H9 (cell line): ENCODE data around the gene RAPSN. TPM values are rescaled to one million over a fixed set of nuclear protein-coding genes. Genes with fewer than 3 reads are reported as not detected.

Source experiments
- DNase-seq: peaks from one replicate; pipeline ENCODE4 v3.0.0-alpha.2; 2017
- H2AFZ ChIP-seq: one replicate; pipeline ENCODE4 v1.6.1; 2013; ENCODE audit warnings: mild to moderate bottlenecking, low read length, control low read depth, moderate library complexity
- H2AK5ac ChIP-seq: 2 replicates; pipeline ENCODE4 v1.6.1; 2013; ENCODE audit warnings: low read length, control low read depth, mixed read lengths; ENCODE audit not compliant: insufficient read length
- H2BK120ac ChIP-seq: one replicate; pipeline ENCODE4 v1.6.1; 2013; ENCODE audit warnings: low read depth, mild to moderate bottlenecking, low read length, control low read depth, inconsistent platforms; ENCODE audit not compliant: poor library complexity, severe bottlenecking
- H2BK12ac ChIP-seq: 2 replicates; pipeline ENCODE4 v1.6.1; 2013; ENCODE audit warnings: low read length, control low read depth, mixed read lengths, low read depth; ENCODE audit not compliant: insufficient read length
- H2BK15ac ChIP-seq: 2 replicates; pipeline ENCODE4 v1.6.1; 2013; ENCODE audit warnings: low read depth, low read length, control low read depth
- H2BK20ac ChIP-seq: one replicate; pipeline ENCODE4 v1.6.1; 2013; ENCODE audit warnings: low read depth, mild to moderate bottlenecking, low read length, control low read depth, inconsistent platforms; ENCODE audit not compliant: poor library complexity, severe bottlenecking
- H2BK5ac ChIP-seq: 2 replicates; pipeline ENCODE4 v1.6.1; 2013; ENCODE audit warnings: low read length, control low read depth, mixed read lengths; ENCODE audit not compliant: insufficient read length
- H3K14ac ChIP-seq: 2 replicates; pipeline ENCODE4 v1.6.1; 2013; ENCODE audit warnings: low read length, control low read depth; ENCODE audit not compliant: insufficient read depth
- H3K18ac ChIP-seq: 2 replicates; pipeline ENCODE4 v1.6.1; 2013; ENCODE audit warnings: low read depth, mild to moderate bottlenecking, mixed read lengths, low read length, control low read depth; ENCODE audit not compliant: insufficient read length
- H3K23ac ChIP-seq: 2 replicates; pipeline ENCODE4 v1.6.1; 2013; ENCODE audit warnings: low read length, control low read depth, mixed read lengths, low read depth; ENCODE audit not compliant: insufficient read length
- H3K23me2 ChIP-seq: 2 replicates; pipeline ENCODE4 v1.6.1; 2013; ENCODE audit warnings: low read depth, mild to moderate bottlenecking, mixed read lengths, low read length, control low read depth; ENCODE audit not compliant: insufficient read length, poor library complexity, severe bottlenecking
- H3K27ac ChIP-seq: 2 replicates; pipeline ENCODE4 v1.5.1; 2013; ENCODE audit warnings: low read length, control low read depth, mixed read lengths, low read depth; ENCODE audit not compliant: insufficient read length
- H3K27me3 ChIP-seq: 2 replicates; pipeline ENCODE4 v1.6.1; 2013; ENCODE audit warnings: low read length, control low read depth, inconsistent platforms; ENCODE audit not compliant: insufficient read depth
- H3K4ac ChIP-seq: 2 replicates; pipeline ENCODE4 v1.6.1; 2013; ENCODE audit warnings: low read depth, mild to moderate bottlenecking, control low read depth, inconsistent platforms, low read length, moderate library complexity
- H3K4me1 ChIP-seq: 2 replicates; pipeline ENCODE4 v1.6.1; 2013; ENCODE audit warnings: low read length, control low read depth, inconsistent platforms; ENCODE audit not compliant: insufficient read depth
- H3K4me2 ChIP-seq: 2 replicates; pipeline ENCODE4 v1.6.1; 2013; ENCODE audit warnings: low read length, control low read depth, mixed read lengths; ENCODE audit not compliant: insufficient read length, insufficient read depth
- H3K56ac ChIP-seq: 2 replicates; pipeline ENCODE4 v1.6.1; 2013; ENCODE audit warnings: low read depth, mild to moderate bottlenecking, mixed read lengths, low read length, control low read depth; ENCODE audit not compliant: insufficient read length
- H3K79me1 ChIP-seq: 2 replicates; pipeline ENCODE4 v1.6.1; 2013; ENCODE audit warnings: low read depth, mild to moderate bottlenecking, moderate library complexity, low read length, control low read depth, inconsistent platforms; ENCODE audit not compliant: insufficient read depth, poor library complexity, severe bottlenecking
- H3K79me2 ChIP-seq: 2 replicates; pipeline ENCODE4 v1.6.1; 2013; ENCODE audit warnings: low read length, control low read depth, inconsistent platforms; ENCODE audit not compliant: insufficient read depth
- H3K9ac ChIP-seq: 2 replicates; pipeline ENCODE4 v1.6.1; 2013; ENCODE audit warnings: low read length, control low read depth, mixed read lengths; ENCODE audit not compliant: insufficient read length; ENCODE audit errors: extremely low read depth
- H3K9me3 ChIP-seq: one replicate; pipeline ENCODE4 v1.6.1; 2013; ENCODE audit warnings: low read depth, low read length, inconsistent platforms; ENCODE audit not compliant: control insufficient read depth
- H3T11ph ChIP-seq: one replicate; pipeline ENCODE4 v1.6.1; 2013; ENCODE audit warnings: mild to moderate bottlenecking, low read length, control low read depth, inconsistent platforms
- H4K20me1 ChIP-seq: one replicate; pipeline ENCODE4 v1.6.1; 2013; ENCODE audit not compliant: control insufficient read depth, insufficient read length, insufficient read depth
- H4K5ac ChIP-seq: 2 replicates; pipeline ENCODE4 v1.6.1; 2013; ENCODE audit warnings: low read depth, mild to moderate bottlenecking, mixed read lengths, low read length, control low read depth; ENCODE audit not compliant: insufficient read length
- H4K8ac ChIP-seq: replicated peaks from 2 replicates; pipeline ENCODE4 v1.6.1; 2013; ENCODE audit warnings: low read length, control low read depth, mixed read lengths, low read depth; ENCODE audit not compliant: insufficient read length
- H4K91ac ChIP-seq: 2 replicates; pipeline ENCODE4 v1.6.1; 2013; ENCODE audit warnings: low read depth, mild to moderate bottlenecking, moderate library complexity, mixed read lengths, low read length, control low read depth; ENCODE audit not compliant: insufficient read length
- H3K27ac Mint-ChIP-seq, 3 experiments: 2 replicates in 2 of 3; 3 replicates in 1 of 3; pipeline ENCODE4 v1.8.0; 2020 to 2021; ENCODE audit warnings: mixed read lengths in 3 of 3, mild to moderate bottlenecking in 1 of 3, moderate library complexity in 1 of 3
- H3K27me3 Mint-ChIP-seq: 2 replicates; pipeline ENCODE4 v1.8.0; 2021; ENCODE audit warnings: low read depth, mild to moderate bottlenecking, moderate library complexity, mixed read lengths
- H3K36me3 Mint-ChIP-seq, 3 experiments: 2 replicates in 2 of 3; 3 replicates in 1 of 3; pipeline ENCODE4 v1.8.0; 2020 to 2021; ENCODE audit warnings: low read depth in 3 of 3, mixed read lengths in 3 of 3; ENCODE audit not compliant: insufficient read depth in 1 of 3
- H3K4me1 Mint-ChIP-seq, 2 experiments: 2 replicates each; pipeline ENCODE4 v1.8.0; 2020; ENCODE audit warnings: mixed read lengths in 2 of 2
- H3K4me3 Mint-ChIP-seq, 2 experiments: 2 replicates in 1 of 2; 3 replicates in 1 of 2; pipeline ENCODE4 v1.8.0; 2020 to 2021; ENCODE audit warnings: mild to moderate bottlenecking in 2 of 2, mixed read lengths in 2 of 2, moderate library complexity in 1 of 2
- H3K9me3 Mint-ChIP-seq, 2 experiments: 2 replicates in 1 of 2; 3 replicates in 1 of 2; pipeline ENCODE4 v1.8.0; 2020; ENCODE audit warnings: mild to moderate bottlenecking in 2 of 2, mixed read lengths in 2 of 2, moderate library complexity in 1 of 2
- WGBS: extraction: QIAGEN DNeasy Blood & Tissue Kit; methylation state at CpG from one replicate; pipeline ENCODE4 v1.1.7; 2013; ENCODE audit warnings: missing lambda C conversion rate, low lambda C conversion rate, mixed read lengths; ENCODE audit not compliant: insufficient read length; ENCODE audit errors: extremely low coverage; 5-methylcytosine and 5-hydroxymethylcytosine counted together
- total RNA-seq: library from RNA; stranded (reverse); gene quantifications from 2 replicates; pipeline ENCODE4 v1.2.1, GENCODE V29; 2021
- TF ChIP-seq, protein P1 (sequence below): fragments of 200-600 bp; sonication (generic); conservative IDR thresholded peaks from 3 replicates; pipeline ENCODE4 v1.8.0; 2021; ENCODE audit warnings: antibody characterized with exemption, mild to moderate bottlenecking

RAPSN gene
- total RNA-seq, 1 experiment from 2014 or later: 0.48 TPM

DNA sequence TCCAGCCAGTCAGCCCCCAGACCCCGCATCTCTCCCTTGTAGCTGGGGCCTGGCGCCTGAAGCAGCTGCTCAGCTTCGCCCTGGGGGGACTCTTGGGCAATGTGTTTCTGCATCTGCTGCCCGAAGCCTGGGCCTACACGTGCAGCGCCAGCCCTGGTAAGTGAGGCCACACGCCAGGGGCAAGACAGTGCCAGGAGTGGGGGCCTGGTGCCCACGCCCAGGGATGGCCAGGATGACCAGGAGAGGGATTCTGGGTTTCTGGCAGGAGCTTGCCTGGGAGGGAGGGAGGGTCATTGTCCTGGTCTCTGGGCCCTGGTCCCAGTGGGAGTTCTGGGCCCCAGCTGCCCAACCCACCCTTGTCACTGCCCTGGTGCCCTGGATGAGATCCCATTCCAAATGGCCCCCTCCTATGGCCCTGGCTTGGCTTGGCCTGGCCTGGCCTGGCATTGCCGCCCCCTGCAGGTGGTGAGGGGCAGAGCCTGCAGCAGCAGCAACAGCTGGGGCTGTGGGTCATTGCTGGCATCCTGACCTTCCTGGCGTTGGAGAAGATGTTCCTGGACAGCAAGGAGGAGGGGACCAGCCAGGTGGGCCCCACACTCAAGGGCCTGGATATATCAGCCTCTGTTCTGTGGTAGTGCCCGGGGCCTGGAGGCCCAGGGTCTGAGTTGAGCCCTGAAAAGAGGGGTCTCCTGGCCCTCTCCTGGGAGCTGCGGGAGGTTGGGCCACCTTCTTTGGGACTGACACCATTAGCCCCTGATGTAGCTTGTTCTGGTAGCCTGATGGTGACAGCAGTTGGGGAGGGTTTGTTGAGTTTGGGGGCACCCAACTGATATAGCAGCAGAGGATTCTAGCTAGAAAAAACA is 36.8 kb downstream of the RAPSN start:
- Histone ChIP-seq H2BK12ac (no peak overlapping the region), H3K14ac (no peak overlapping the region), H3K4me1 (0 out of 2 replicates have a peak, but pooled peaks cover 2% of the 10 kb centered on the region), H3K9me3 (no peaks in the 10 kb centered on the region), H2AK5ac (no peak overlapping the region), H2BK15ac (no peak overlapping the region), H3K23me2 (peaks cover 15% of the 10 kb centered on the region), H3K27me3 (no peaks in the 10 kb centered on the region), H2AFZ (no peak overlapping the region), H3K9ac (no peak overlapping the region), H2BK20ac (no peak overlapping the region), H3K4me2 (no peak overlapping the region), H3K56ac (no peak overlapping the region), H4K20me1 (no peaks in the 10 kb centered on the region), H3K79me1 (no peaks in the 10 kb centered on the region), H2BK120ac (no peak overlapping the region), H4K8ac (no peak overlapping the region), H3K18ac (no peak overlapping the region), H4K5ac (no peak overlapping the region), H3K4ac (no peak overlapping the region), H3K79me2 (no peaks in the 10 kb centered on the region), H2BK5ac (no peak overlapping the region), H4K91ac (no peak overlapping the region), H3K23ac (no peak overlapping the region), H3T11ph (no peak overlapping the region), H3K27ac (no peak overlapping the region)
- Mint-ChIP-seq H3K27me3 (no peaks in the 10 kb centered on the region), H3K4me1 (peaks cover 13 to 20% of the 10 kb centered on the region in 2 experiments), H3K36me3 (peaks cover 12 to 22% (median 17%) of the 10 kb centered on the region in 3 experiments), H3K27ac (no peak overlapping the region), H3K9me3 (no peaks in the 10 kb centered on the region; a peak in 1 of 5 replicates), H3K4me3 (no peak overlapping the region)
- TF ChIP-seq, protein P1, sequence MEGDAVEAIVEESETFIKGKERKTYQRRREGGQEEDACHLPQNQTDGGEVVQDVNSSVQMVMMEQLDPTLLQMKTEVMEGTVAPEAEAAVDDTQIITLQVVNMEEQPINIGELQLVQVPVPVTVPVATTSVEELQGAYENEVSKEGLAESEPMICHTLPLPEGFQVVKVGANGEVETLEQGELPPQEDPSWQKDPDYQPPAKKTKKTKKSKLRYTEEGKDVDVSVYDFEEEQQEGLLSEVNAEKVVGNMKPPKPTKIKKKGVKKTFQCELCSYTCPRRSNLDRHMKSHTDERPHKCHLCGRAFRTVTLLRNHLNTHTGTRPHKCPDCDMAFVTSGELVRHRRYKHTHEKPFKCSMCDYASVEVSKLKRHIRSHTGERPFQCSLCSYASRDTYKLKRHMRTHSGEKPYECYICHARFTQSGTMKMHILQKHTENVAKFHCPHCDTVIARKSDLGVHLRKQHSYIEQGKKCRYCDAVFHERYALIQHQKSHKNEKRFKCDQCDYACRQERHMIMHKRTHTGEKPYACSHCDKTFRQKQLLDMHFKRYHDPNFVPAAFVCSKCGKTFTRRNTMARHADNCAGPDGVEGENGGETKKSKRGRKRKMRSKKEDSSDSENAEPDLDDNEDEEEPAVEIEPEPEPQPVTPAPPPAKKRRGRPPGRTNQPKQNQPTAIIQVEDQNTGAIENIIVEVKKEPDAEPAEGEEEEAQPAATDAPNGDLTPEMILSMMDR: peak; percentile 94
- DNase-seq: peak; percentile 82
- WGBS: no CpG with 5 or more reads among the region's 12 CpGs
